OCI-LY1 (cell line): ENCODE data around the gene MLPH.

Experiments
- CTCF ChIP-seq: fragments of 200-600 bp; sonication (generic), shearing (Covaris generic); IDR thresholded peaks from 2 replicates; pipeline ENCODE4 v1.5.1; 2017; ENCODE audit warnings: mild to moderate bottlenecking, antibody characterized with exemption, low read length, moderate library complexity, mixed read lengths
- EZH2 ChIP-seq: fragments of 200-600 bp; sonication (generic), shearing (Covaris generic); IDR thresholded peaks from 2 replicates; pipeline ENCODE4 v1.8.0; 2017; ENCODE audit warnings: borderline replicate concordance, mixed run types, mild to moderate bottlenecking, antibody characterized with exemption, low read length, moderate library complexity, mixed read lengths

GRCh38 chr2:237459226-237459625 is 27.8 kb upstream of the MLPH start:
- no peak for TF ChIP-seq CTCF
- no peak for TF ChIP-seq EZH2
